CD4-positive, alpha-beta T cell treated with Interferon gamma for 1 hour (primary cell): ENCODE results near the gene DEFB132.
A peak's percentile ranks its signal among the peaks of the same experiment; 100 is the strongest.

Experiments
- DNase-seq: peaks from one replicate; pipeline ENCODE4 v3.0.0-alpha.2; 2020

The DEFB132 gene

GRCh38 chr20:266596-267562 is 9.4 kb downstream of the DEFB132 start:
- DNase-seq, result peak; percentile 83

- DNase-seq, result no peak
Observed at GRCh38 chr20:270517-270916, 13.0 kb downstream of the DEFB132 start.

DNA sequence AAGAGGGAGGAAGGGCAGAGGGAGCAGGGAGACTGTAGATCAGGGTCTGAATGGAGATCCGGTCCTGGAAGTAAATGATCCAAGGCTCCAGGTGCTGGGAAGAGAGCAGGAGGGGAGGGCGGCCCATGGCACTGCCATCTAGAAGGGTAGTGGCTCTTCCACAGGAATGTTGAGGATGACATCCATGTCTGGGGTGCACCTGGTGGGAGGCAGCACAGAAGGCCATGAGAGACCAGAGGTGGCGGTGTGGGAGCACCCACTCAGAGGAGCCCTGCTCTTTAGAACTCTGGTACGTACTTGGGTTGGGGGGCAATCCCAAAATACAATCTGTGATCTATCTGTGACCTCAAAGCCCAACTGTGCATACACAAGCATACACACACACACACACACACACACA is 13.5 kb downstream of the DEFB132 start:
- no peak for DNase-seq

DNA sequence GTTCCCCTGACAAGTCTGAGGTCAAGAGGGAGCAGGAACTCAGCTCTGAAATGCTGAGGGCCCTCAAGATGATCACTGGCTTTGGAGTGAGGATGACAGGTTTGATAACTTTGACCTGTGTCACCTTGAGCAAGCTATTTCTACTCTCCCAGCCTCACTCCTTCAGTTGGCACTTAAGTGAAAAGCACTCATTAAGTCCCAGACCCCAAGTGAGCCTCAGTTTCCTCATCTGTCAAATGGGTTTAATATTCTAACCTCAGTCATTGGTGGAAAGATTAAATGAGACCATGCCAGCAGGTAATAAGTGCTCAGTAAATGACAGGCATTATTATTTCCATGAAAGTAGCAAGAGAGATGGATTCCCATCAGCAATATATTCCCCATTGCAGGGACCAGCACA is 14.0 kb downstream of the DEFB132 start:
- no peak for DNase-seq

GRCh38 chr20:272718-273117 is 15.2 kb downstream of the DEFB132 start:
- no peak for DNase-seq

GRCh38 chr20:273884-274283 is 16.4 kb downstream of the DEFB132 start:
- no peak for DNase-seq

- DNase-seq, result no peak
Observed at GRCh38 chr20:275791-276190, 18.3 kb downstream of the DEFB132 start.

DNA sequence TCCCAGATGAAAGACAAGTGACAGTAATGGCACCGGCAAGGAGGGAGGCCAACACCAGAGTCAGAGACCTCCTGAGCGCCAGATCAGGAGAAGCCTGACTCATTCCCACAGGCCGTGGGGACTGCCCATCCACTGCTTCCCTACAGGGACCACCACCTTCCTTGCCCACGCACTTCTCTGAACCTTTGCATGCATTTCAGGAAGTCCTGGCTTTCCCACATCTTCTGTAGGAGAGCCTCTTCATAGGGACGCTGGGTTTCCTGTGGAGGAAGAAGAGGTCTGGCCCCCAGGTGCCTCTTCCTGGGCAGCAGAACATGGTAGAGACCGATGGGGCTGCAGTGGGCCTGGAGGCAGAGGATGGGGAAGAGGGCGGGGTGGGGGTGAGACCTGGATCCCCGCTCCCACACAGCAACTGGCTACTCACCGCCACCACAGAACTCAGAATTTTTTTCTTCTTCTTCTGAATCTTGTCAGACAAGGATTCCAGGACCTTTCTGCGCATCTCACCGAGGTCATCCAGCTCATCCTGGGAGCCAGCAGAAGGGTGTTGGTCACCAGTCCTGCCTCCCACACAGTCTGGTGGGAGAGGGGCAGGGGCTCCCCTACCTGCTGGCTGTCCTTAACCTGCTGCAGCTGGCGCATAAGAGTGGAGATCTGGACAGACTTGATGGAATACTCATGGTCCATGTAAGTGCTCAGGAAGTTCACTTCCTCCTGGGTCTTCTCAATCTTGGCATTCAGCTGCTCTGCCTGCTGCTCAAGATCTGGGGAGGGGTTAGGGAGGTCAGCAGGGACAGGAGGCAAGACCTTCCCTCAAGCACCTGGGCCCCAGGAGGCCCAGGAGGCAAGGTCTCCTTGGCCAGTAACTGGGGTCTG is 19.3 kb downstream of the DEFB132 start:
- DNase-seq, result no peak

DNA sequence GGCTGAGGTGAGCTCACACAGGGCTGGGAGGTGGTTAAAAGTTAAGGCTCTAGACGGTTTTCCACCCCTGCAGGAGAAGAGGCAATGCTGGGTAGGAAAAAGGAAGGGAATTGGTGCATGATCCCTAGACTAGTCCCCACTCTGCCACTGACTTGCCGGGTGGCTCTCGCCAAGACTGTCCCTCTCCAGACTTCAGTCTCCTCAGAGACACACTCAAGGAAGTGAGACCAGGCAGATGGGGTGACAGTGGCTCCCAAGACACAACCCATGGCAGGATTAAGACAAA is 19.9 kb downstream of the DEFB132 start:
- no peak for DNase-seq

DNA sequence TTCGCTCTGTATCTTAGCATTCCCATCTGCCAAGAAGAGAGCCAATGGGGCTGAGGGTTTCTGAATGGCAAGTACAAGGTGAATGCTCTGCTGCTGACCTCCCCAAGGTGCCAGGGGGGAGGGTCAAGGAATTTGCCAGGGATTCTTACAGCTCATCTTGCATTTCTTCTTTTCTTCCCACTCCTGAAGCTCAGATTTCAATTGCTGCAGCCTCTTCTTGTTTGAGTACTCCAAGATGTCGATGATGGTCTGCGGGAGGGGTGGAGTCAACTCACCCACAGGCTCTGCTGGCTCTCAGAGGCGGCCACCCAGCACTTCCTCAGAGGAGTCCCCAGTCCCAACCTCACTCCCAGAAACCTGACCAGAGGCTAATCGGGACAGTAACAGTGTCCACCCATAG is 20.7 kb downstream of the DEFB132 start:
- DNase-seq, result no peak

DNA sequence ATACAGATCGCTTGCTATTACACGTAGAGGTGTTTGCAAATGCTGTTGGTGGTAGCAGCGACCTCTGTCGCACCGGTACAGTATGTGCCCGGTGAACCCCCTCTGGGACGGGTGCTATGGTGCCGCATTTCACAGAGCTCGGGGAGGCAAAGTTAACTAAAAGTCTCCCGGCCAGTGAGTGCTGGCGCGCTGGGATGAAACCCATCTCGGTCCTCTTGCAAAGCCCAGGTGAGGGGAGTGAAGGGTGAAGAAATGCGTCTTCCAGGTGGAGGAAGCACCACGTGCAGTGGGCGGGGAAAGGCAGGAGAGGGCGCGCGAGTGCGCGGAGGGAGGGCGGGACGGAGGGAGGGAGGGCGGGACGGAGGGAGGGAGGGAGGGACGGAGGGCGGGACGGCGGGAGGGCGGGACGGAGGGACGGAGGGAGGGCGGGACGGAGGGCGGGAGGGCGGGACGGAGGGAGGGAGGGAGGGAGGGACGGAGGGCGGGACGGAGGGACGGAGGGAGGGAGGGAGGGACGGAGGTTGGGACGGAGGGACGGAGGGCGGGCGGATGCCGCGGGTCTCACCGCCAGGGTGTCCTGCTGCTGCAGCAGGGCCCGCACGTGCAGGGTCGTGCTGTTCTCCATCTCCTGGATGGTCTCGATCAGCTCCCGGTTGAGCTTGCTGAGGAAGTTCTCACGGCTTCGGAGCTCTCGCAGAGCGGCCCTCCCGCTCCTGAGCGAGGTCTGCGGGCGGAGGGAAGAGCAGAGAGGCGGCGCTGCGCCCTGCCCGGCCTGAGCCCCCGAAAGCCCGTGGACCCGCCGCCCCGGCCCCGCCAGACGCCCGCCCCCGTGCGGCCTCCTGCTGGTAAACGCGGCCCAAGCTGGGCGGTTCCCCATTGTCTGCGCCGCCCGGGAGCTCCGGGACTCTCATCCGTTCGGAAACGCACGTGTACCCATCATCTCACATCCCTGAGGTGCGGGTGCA is 21.4 kb downstream of the DEFB132 start:
- DNase-seq, result no peak

- no peak for DNase-seq
Observed at GRCh38 chr20:284172-284571, 26.6 kb downstream of the DEFB132 start.

DNA sequence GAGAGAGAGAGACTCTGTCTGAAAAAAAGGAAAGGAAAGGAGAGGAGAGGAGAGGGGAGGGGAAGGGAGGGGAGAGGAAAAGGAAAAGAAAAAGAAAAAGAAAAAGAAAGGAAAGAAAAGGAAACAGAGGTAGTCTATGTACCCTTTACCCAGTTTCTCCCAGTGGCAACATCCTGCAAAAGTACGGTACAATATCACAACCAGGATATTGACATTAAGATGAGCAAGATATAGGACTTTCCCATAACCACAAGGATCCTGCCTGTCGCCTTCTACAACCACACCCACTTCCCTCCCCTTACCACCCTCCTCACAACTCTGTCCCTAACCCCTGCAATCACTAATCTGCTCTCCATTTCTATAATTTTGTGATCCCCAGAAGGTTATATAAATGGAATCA is 29.0 kb downstream of the DEFB132 start:
- DNase-seq, result no peak

GRCh38 chr20:288956-289692 is 31.6 kb downstream of the DEFB132 start:
- DNase-seq, result no peak

DNA sequence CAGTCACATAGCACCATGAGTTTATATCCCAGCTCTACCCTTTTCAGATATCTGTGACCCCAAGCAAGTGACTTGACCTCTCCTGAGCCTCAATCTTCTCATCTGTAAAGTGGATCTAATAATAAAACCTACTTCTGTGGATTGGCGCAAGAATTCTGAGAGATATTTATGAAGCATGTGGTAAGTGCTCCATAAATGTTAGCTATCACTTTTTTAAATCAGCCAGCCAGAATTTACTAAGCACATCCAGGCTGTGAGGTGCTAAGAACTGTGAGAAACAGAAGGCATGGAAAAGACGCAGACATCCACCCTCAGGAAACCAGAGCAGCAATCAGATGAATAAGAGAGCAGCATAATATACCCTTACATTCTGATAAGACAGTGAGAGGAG is 32.2 kb downstream of the DEFB132 start:
- no peak for DNase-seq

DNA sequence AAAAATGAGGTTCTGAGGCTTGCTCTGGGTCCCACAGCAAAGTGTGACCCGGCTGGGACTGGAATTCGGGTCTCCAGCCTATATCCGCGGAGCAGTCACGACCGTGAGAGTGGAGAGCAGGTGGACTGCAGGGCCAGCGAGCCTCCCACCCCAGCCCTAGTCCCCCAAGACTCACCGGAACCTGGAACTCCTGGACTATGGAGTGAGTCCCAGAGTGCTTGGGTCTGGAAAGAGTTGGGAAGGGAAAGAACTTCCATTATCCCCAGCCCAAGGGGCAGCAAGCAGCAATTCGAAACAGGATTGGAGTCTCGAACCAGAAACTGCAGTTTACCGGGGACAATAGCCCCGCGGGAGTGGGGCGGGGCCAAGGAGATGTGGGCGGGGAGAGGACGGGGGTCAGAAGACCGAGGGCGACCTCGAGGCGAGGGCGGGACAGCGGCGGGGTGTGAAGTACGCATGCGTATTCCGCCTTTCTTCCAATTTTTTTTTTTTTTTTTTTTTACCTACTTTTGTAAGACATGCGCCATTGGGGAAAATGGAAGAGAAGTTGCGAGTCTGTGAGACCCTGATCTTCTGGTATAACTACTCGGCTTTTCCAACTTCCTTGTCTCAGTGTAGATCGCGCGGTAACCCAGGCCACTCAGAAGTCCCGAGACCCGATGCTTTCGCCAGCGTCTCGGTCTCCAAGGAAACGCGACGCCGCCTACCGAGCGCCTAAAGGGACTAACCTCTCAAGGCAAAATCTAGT is 32.7 kb downstream of the DEFB132 start, which contains the start of gene C20orf96:
TSS of gene C20orf96 (minus strand) at position 667 of the 748 bp plus-strand sequence. CDS start at position 527, 140 bp downstream.
- peak; percentile 88 for DNase-seq

- DNase-seq, result no peak
Observed at GRCh38 chr20:294602-295001, 37.1 kb downstream of the DEFB132 start.

GRCh38 chr20:295804-296203 is 38.3 kb downstream of the DEFB132 start:
- DNase-seq, result no peak

GRCh38 chr20:297098-297924 is 39.8 kb downstream of the DEFB132 start, which contains the start of gene ZCCHC3:
Gene ZCCHC3, plus strand, starts transcription at chr20:297570. Its CDS starts 17 bp downstream, at chr20:297587.
- peak; percentile 84 for DNase-seq
